Embryonic facial prominence (tissue), 1 donor: ENCODE data around the gene FSTL5.
"Not testable (repeated sequence)": the region's sequence is repeated elsewhere in the genome, so short reads cannot be mapped to it uniquely, and the experiment has no call there.

Experiments used
- DNase-seq: peaks from one replicate; pipeline ENCODE4 v3.0.0-alpha.2; 2016; ENCODE audit errors: extremely low spot score

Gene FSTL5

DNA sequence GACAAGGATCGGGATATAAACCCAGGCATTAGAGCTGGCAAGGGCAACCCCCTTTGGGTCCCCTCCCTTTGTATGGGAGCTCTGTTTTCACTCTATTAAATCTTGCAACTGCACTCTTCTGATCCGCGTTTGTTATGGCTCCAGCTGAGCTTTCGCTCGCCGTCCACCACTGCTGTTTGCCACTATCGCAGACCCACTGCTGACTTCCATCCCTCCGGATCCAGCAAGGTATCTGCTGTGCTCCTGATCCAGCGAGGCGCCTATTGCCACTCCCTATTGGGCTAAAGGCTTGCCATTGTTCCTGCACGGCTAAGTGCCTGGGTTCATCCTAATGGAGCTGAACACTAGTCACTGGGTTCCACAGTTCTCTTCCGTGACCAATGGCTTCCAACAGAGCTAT is 59.9 kb downstream of the FSTL5 start:
- DNase-seq = not testable (repeated sequence)

DNA sequence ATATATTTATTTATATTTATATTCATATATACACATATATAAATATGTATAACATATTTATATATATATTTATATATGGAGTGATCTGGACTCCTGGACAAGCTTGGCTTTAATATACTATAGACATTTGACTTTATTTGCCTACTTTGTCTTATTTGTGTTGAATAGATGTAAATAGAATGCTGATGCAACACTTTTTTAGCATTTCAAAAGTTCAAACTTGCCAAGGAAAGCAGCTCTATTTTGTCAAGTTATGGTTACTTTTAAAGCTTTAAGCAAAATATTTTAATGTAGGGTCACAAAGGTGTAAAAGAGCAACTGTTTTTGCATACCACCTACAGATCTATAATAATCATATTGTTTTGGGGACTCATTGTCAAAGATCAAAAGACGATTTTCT is 61.1 kb downstream of the FSTL5 start:
- DNase-seq = no peak

DNA sequence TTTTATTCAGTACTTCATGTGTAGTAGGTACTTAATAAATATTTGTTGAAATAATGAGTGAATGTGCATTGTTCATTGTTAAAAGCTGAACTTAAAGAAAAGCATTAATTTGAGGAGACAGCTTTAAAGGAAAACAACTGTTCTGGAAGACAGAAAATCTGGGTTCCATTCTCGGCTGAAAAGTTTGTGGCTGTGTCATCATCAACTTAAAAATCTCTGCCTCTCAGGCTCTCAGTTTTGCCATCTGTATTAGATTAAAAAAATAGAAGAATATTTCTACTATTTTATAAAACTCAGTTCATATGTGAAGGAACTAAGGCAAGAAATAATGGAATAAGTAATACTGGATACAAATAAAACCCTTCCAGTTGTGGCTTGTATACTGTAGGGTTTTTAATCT is 62.5 kb downstream of the FSTL5 start:
- DNase-seq = no peak

DNA sequence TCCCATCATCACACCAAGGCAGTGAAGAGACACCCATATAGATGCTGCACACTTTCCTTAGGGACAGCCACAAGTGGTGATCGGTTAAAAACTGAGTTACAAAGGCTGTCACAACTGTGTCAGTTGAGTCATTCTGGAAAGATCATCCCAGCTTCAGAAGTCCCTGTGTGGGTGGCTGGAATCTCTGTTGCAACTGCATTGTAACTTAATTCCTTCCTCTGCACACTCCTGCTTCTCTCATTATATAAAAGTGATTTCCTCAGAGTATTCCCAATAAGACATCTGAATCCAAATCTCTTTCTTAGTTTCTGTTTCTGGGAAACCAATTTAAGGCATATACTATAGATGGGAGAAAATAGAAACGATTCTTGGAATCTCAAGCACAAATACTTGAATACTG is 88.1 kb downstream of the FSTL5 start:
- DNase-seq = no peak

DNA sequence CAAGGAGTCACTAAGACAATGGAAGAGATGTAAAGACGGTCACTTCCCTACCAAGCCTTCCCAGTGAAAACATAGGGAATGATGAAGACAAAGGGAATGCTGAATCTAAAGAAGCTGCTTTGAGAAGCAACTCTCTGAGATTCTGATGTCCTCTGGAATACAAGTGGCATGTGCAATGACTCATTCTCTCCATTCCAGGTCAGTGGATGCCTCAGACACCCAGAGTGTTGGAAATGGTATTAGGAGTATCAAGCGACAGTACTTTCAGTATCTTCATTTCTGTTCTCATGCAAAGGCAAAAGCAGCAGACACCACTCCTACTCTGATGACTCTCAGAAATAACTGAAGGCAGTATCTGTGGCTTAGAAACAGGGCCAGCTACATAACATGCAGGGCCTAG is 102.6 kb downstream of the FSTL5 start:
- DNase-seq = no peak

DNA sequence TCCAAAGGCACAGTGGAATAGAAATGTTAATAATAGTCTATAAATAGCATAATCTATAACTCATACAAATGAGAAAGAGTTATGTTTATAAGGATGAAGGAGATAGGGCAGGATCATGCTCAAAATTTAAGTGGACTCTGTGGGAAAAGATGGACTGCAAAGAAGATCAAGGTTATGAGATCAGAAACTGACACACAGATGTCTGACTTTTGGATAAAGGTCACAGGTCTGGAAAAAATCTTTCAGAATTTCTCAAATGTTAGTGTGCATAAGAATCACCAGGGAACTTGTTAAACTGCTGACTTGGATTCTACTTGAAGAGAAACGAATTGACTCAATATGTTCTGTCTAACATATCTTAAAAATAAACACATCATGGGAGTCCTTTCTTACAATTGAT is 104.1 kb downstream of the FSTL5 start:
- no peak for DNase-seq

DNA sequence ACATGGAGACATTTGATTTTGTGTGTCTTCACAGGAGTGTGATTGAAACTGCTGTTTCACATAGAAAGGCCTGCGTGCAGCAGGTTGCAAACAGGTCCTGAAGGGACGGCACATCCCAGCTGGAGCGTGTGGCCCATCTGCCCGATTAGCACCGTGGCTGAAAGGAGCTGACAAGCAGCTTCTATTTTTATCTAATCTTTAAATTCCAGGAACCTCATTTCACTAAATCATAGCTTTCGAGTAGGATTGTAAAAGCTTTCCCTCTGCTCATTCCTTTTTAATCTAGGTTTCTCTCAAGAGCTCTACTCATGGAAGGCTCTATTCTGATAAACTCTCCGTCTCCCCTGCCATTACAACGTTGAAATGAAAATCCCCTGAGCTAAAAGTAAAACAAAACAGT is 106.8 kb downstream of the FSTL5 start:
- DNase-seq = no peak

DNA sequence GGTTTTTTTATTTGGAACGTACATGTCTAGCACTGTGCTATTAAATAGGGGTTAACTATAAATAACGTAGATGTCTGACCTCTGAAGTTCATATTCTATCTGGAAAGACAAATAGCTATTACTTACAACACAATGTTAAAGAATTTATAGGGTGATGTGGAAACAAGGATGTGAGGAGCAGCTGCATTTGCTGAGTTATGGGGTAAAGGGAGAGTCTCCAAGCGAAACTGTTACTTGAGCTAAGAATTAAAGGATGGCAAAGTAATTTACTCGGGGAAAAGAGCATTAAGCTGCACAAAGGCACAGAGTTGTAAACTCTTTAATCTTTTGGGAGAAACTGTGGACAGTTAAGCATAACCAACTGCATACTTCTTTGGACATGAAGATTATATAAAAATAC is 117.7 kb downstream of the FSTL5 start:
- DNase-seq = no peak

DNA sequence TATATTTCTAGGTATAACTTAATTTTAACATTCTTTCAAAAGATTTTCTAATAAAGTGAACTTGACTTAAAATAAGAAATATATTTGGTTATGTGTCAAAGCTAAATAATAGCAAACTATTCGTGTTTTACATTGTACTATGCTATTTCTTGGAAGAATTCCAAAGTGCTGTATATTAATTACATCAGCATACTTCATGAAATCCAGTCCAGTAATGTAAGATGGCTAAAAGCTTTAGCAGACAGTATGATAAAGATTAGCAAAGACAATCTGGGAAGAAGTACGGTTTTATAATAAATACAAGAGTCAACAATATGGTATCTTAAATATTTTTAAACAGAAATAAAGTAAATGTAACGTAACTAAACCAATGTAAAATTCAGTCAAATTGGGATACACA is 125.7 kb downstream of the FSTL5 start:
- no peak for DNase-seq

DNA sequence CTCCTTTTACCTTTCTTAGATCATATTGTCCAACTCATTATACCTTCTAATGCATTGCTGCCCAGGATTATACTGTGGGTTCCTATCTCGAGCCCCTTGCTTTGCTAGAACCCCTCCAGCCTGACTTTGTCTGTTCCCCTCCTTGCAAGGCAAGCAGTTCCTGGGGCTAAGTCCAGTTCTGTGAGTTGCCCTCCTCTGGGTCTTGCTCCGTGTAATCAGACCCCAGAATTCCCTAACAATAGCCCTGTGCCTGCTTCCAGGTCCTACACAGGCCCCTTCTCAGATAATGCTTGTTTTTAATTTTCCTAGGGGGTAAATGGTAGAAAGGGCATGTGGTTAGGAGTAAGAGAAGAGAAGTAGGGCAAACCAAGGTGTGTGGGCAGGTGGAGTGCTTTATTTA is 145.9 kb downstream of the FSTL5 start:
- DNase-seq = no peak

DNA sequence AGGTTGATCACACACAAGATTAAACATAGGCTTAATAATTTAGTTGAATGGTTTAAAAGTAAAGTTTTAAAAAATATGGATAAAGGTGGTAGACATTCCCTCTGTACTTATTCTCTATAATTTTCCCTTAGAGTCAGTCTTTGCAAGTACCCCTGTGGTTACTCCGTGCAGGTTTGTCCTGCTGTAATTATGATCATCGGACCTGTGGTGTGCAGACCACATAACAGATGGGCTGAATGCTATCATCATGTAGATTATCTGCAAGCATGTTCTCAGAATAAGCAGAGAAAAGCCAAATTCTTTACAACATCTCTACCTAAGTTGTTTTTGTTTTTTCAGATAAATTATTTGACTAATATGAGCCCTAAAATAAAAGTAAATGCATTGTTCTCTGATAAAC is 146.8 kb downstream of the FSTL5 start:
- DNase-seq = no peak

DNA sequence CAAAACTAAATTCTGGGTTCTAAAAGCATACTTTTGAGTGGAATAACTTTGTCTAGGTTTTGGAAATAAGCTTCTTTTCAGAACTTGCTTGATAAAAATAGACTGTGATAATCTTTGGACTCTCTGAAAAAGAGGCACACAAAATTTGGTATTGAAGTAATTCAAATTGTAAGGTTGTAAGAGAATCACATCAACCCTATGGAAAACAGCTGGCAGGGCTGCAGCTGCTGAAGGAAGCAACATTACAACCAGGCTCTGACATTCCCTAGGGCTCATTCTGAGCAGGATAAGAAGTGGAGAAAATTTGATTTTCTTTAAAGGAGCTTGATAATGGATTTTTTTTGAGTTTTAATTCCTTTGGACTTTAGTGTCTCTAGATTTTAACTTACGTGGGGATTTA is 147.6 kb downstream of the FSTL5 start:
- no peak for DNase-seq

DNA sequence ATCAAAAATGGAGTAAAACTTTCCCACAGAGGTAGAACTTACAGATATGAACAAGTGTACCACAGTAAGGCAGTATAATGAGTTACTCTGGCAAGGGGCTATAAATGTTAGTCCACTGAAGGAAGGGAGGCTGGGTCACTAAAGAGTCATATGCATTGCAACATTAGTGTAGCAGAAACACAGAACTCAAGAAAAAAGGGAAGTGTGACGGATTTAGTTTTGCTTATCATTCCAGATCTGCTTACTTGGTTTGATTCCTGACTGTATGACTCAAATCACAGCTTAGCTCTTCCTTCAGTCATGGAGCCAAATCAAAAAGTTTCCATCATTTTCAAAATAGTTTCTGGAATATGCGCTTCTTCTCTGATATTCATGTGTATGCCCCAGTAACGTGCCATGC is 148.7 kb downstream of the FSTL5 start:
- no peak for DNase-seq

DNA sequence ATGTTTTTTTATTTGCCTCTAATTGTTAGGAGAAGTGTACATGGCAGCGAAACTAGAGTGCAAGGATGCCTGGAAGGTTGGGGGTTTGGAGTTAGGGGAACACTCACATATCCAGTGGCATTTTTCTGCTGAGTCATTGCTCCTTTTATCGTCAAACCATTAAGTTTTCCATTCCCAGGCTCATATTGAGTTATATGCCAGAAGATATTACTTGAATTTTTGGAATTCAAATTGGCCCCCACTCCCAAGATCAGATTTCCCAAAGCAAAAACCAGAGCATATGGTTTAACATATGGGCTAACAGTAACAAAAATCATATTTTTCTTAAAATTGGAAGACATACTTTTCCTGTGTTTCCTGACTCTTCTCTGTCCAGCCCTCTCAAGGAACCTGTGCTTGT is 152.7 kb downstream of the FSTL5 start:
- DNase-seq = no peak

DNA sequence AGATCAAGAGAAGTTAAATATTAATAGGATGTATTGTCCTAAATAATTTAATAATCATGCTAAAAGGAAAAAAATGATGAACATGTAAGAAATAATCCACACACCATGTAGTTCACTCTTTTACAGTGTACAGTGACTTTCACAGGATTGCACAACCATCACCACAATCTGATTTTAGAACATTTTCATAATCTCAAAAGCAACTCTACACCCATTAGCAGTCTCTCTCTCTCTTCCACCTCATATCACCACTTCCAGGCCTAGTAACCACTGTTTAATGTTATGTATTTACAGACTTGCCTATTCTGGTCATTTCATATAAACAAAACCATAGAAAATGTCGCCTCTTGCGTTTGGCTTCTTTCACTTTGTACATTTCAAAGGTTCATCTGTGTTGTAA is 153.4 kb downstream of the FSTL5 start:
- no peak for DNase-seq

DNA sequence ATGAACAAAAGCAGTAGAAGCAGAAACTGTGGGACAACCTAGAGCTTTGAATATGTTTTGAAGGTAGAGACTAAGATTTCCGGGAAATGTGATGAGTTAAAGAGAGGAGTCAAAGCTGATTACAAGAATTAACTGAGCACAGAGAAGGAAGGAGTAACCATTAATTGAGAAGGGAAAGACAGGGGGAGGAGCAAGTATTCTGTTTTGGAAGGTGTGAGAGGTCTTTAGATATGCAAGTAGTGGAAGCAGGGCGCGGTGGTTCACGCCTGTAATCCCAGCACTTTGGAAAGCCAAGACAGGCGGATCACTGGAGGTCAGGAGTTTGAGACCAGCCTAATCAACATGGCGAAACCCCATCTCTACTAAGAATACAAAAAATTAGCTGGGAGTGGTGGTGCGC is 171.5 kb downstream of the FSTL5 start:
- DNase-seq = no peak

DNA sequence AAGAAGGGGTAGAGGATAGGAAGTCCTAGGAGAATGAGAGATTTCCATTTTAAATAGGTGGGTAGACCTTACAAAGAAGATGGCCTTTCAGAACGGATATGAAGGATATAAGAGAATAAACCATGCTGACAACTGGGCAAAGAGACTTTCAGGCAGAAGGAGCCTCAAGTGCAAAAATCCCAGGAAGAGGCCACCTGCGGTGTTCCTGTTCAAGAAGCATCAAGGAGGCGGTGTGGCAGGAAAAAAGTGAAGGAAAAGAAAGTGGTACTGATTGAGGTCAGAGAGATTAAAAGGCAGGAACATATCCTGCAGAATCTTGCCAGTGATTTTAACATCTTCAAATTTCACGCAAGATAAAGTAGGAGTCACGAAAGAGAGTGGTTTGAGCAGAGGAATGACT is 172.0 kb downstream of the FSTL5 start:
- DNase-seq = no peak

DNA sequence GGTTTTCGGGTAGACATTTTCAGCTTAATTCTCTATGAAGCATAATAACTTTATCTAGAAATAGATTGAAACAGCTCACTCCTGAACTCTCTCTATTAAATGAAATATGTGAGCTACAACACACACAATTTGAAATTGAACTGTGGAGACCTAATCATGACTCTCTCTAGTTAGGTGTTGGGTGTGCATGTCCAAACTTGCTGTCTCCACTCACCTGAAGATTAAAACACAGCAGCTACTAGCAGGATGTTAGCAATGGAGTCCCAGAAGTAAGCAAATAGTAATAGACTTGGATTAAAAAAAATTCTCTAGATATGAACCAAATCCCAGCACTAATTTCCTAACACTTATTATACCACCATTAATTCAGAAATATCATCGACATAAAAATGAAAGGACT is 173.1 kb downstream of the FSTL5 start:
- DNase-seq = no peak

DNA sequence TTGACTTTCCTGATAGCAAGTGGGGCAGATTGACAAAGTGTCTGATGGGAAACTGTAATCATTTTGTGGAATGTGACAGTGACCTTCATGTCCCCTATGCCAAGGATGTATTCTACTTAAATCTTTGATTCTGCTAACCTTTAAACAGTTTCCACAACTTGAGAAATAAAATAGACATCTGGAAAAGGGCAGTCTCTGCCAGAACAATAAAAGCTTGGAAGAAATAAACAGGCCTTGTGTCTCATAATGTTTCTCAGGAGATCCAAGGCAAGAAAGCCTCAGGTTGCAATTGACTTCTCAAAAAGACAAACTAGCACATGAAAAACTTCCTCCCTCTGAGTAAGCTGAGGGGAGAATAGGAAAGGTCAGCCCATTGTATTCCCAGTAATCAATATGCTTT is 174.9 kb downstream of the FSTL5 start:
- DNase-seq = no peak

DNA sequence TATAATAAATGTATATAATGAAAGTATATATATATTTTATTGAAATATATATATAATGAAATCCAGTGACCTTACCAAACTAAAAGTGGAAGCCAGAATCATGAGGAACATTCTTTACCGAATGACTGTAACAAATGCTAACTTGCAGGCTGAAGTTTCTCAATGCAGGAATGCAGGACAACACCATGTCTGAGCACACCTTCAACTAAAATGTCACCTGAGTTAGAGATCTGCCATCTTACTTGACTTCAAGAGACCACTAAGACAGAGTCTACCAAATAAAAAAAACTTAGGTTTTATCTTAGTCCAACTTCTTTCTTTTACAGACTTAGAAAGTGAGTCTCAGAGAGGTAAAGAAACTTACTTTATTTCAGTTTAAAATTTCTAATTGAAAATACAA is 176.2 kb downstream of the FSTL5 start:
- no peak for DNase-seq

DNA sequence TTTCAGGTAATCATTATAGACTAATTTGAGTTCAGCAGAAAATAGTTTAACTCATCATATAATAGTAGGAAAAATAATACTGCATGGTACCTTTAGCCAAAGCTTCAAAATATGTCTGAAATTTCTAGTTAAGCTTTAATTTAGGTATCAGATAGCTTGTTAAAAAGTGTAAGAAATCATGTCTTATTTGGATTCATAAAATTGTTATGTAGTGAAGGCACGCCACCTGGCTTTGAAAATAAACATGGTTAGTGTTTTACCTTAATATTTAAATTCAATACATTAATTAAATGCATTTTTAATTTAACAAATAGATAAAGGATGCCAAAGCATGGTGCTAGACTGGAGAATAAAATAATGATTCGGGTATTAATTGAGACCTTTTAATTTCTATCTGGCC is 211.4 kb downstream of the FSTL5 start:
- DNase-seq = no peak

DNA sequence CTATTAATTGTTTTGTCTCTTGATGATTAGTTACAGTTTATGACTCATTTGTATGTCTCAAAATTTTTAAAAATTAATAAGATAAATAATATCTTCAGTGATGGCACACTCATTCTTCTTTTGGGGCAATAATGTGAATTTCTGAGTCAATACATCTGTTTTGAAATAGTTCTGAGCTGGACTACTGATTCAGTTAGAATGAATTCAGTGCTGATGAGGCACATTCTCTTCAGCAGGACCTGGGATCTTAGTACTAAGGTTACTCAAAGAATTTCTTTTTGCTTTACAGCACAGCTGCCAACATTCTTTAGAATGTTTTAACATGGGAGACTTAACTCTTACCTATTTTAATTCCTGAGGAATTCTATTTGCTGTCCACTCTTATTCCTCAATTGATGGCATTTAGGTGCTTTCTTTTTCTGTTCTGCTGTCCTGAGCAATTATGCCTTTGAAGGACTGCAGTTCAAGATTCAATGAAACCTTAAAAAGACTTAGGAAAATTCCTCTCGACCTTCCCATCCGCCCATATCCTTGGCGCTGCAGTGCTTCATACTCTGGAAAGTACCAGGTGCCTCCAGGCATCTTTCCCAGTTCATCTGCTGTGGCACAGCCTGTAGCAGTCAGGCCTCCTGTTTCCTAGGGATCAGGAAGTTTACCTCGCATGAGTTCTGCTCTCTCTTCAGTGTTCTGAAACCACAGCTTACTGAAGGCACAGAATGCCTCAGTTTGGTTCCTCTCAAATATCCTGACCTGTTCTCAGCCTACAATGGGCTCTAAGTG is 213.7 kb downstream of the FSTL5 start:
- DNase-seq = no peak

DNA sequence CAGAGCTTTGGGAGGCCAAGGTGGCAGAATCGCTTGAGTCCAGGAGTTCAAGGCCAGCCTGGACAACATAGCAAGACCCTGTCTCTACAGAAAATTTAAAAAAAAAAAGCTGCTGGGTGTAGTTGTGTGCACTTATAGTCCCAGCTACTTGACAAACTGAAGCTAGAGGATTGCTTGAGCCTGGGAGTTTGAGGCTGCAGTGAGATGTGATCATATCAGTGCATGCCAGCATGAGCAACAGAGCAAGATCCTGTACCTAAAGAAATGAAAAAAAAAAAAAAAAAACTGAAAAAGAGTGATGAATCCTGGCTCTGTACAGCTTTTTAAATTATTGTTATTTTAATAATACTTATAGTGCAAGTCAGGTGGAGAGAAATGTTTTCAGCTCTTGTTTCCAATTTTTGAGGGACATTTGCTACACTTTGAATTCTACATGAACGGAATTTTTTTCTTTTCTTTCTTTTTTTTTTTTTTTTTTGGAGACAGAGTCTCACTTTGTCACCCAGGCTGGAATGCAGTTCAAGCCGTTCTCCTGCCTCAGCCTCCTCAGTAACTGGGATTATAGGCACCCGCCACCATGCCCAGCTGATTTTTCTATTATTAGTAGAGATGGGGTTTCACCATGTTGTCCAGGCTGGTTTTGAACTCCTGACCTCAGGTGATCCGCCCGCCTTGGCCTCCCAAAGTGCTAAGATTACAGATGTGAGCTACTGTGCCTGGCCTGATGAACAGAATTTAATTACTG is 215.6 kb downstream of the FSTL5 start:
- DNase-seq = no peak

DNA sequence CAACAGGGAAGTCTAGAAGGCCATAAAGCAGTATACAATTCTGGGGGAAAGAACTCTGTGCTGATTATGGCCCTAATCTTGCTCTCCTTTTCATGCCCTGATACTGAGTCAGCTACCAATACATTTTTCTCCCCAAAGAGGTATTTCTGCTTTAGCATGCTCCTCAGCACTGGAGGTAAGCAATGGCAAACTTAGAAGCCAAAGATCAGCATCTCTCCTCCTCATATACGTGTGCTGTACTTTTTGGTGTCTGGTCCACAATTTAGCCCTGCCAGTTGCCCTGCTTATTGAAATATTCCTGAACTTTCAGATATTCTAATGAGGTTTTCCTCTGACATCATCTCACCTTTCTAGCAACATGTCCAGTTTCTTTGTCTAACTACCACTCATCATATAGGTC is 226.2 kb downstream of the FSTL5 start:
- DNase-seq = no peak
